Measurements from ENCODE around the gene PNLIP. TPM values are rescaled to one million over a fixed set of nuclear protein-coding genes. Genes with fewer than 3 reads are reported as not detected.

PNLIP gene
- polyA plus RNA-seq, 2 of the 4 experiments (the other 2 are of a cell fraction) = not detected

GRCh38 chr10:116590590-116591444, 45.1 kb downstream of the PNLIP start, which contains the start of gene PNLIPRP1 (continued):
- TF ChIP-seq FOSB (CRISPR knock-in tag; IDR thresholded peaks at IDR 0.05) (no peak), HEYL (CRISPR knock-in tag; IDR thresholded peaks at IDR 0.05) (no peak), RNF2 (IDR thresholded peaks at IDR 0.05; ENCODE audit: borderline replicate concordance, low read depth) (no peak), RAD21 (conservative IDR thresholded peaks at IDR 0.05 in 1 of 2, IDR thresholded peaks at IDR 0.05 in 1 of 2) (no peak), NR3C1 (IDR thresholded peaks at IDR 0.05) (no peak), KDM1A (IDR thresholded peaks at IDR 0.05; ENCODE audit: low read depth) (no peak), CTCF (IDR thresholded peaks at IDR 0.05) (no peak), ATOH8 (CRISPR knock-in tag; IDR thresholded peaks at IDR 0.05; ENCODE audit: low read depth) (no peak), ZC3H11A (IDR thresholded peaks at IDR 0.05) (no peak)

- ChIA-PET CTCF (no interaction called here), POLR2A (interaction anchor here (0.7 kb wide), 1 partner anchor 34 kb away, joined by 5 read pairs; no protein-coding TSS in a partner anchor)
- ATAC-seq = no peak
- no peaks in the 10 kb centered on the region for H3K9me3 ChIP-seq
- H3K27ac ChIP-seq = no peak overlapping the region
- FAIRE-seq = no peak
- no peak overlapping the region for H3K4me3 ChIP-seq
- no peaks in the 10 kb centered on the region for H3K4me1 ChIP-seq
- no peak overlapping the region for H3K4me2 ChIP-seq
- TF ChIP-seq HOXB13 (CRISPR knock-in tag; IDR thresholded peaks at IDR 0.05; ENCODE audit: low read depth) (no peak), RNF2 (IDR thresholded peaks at IDR 0.05; ENCODE audit: borderline replicate concordance, low read depth) (no peak), FOSL2 (IDR thresholded peaks at IDR 0.05) (no peak), FOSL2 (CRISPR knock-in tag; IDR thresholded peaks at IDR 0.05) (no peak), NFE2L2 (conservative IDR thresholded peaks at IDR 0.05; ENCODE audit: low read length) (no peak), CHD4 (IDR thresholded peaks at IDR 0.05; ENCODE audit: borderline replicate concordance) (no peak), CEBPB (IDR thresholded peaks at IDR 0.05) (no peak), JUN (IDR thresholded peaks at IDR 0.05) (no peak)
- DNase-seq (ENCODE audit: low read depth in 1 of 2, low spot score in 1 of 2) = no peak
- WGBS (ENCODE audit: missing lambda C conversion rate) = 57% methylated on average over 5 of the region's 5 CpGs
Observed at GRCh38 chr10:116593139-116593740, 47.5 kb downstream of the PNLIP start.

GRCh38 chr10:116594525-116595035, 48.8 kb downstream of the PNLIP start:
- Histone ChIP-seq H3K4me3 (no peak overlapping the region), H3K4me1 (no peaks in the 10 kb centered on the region), H3K4me2 (no peak overlapping the region), H3K9me3 (no peaks in the 10 kb centered on the region), H3K27ac (no peak overlapping the region)
- TF ChIP-seq RARB (CRISPR knock-in tag; IDR thresholded peaks at IDR 0.05) (no peak), ZSCAN20 (CRISPR knock-in tag; IDR thresholded peaks at IDR 0.05) (no peak), HMGXB4 (CRISPR knock-in tag; IDR thresholded peaks at IDR 0.05; ENCODE audit: borderline replicate concordance) (no peak), POLR2A (IDR thresholded peaks at IDR 0.05; ENCODE audit: low read length) (no peak), NR3C1 (IDR thresholded peaks at IDR 0.05) (no peak), CHD4 (IDR thresholded peaks at IDR 0.05; ENCODE audit: borderline replicate concordance) (no peak), MAFK (IDR thresholded peaks at IDR 0.05; ENCODE audit: partially characterized antibody) (no peak), ZNF302 (CRISPR knock-in tag; IDR thresholded peaks at IDR 0.05) (no peak), HOXB5 (CRISPR knock-in tag; IDR thresholded peaks at IDR 0.05) (no peak)
- FAIRE-seq = no peak
- DNase-seq (ENCODE audit: low read depth in 1 of 2, low spot score in 1 of 2) = no peak
- ChIA-PET CTCF (interaction anchor here (0.6 to 1.3 kb wide), 2 partner anchors 12 to 208 kb away, joined by 4 to 5 read pairs; no protein-coding TSS in a partner anchor), POLR2A (no interaction called here)
- WGBS (ENCODE audit: missing lambda C conversion rate) = 41% methylated on average over 7 of the region's 7 CpGs
- no peak for ATAC-seq

Data from A549 (cell line).